ENCODE measurements around the gene KIN.

DNA sequence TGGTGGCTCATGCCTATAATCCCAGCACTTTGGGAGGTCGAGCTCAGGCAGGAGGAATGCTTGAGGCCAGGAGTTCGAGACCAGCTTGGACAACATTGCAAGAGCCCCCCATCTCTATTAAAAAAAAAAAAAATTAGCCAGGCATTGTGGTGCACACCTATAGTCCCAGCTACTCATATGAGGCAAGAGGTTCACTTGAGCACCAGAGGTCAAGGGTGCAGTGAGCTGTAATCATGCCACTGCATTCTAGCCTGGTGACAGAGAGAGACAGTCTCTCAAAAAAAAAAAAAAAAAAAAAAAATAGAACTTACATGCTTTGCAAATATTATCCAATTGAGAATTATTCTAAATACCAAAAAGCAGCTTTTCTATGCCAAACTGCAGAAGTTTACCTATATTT is 11.0 kb downstream of the KIN start:
- TF ChIP-seq, protein P1, sequence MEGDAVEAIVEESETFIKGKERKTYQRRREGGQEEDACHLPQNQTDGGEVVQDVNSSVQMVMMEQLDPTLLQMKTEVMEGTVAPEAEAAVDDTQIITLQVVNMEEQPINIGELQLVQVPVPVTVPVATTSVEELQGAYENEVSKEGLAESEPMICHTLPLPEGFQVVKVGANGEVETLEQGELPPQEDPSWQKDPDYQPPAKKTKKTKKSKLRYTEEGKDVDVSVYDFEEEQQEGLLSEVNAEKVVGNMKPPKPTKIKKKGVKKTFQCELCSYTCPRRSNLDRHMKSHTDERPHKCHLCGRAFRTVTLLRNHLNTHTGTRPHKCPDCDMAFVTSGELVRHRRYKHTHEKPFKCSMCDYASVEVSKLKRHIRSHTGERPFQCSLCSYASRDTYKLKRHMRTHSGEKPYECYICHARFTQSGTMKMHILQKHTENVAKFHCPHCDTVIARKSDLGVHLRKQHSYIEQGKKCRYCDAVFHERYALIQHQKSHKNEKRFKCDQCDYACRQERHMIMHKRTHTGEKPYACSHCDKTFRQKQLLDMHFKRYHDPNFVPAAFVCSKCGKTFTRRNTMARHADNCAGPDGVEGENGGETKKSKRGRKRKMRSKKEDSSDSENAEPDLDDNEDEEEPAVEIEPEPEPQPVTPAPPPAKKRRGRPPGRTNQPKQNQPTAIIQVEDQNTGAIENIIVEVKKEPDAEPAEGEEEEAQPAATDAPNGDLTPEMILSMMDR (conservative IDR thresholded peaks at IDR 0.05 in 1 of 2, IDR thresholded peaks at IDR 0.05 in 1 of 2; ENCODE audit: extremely low read depth in 1 of 2, insufficient read depth in 1 of 2, low read depth in 1 of 2, low read length in 2 of 2): no peak
- TF ChIP-seq EZH2 (IDR thresholded peaks at IDR 0.05; ENCODE audit: borderline replicate concordance, low read length): no peak

Measured in mammary epithelial cell (primary cell).